ENCODE measurements around the gene RERE.

Gene RERE

DNA sequence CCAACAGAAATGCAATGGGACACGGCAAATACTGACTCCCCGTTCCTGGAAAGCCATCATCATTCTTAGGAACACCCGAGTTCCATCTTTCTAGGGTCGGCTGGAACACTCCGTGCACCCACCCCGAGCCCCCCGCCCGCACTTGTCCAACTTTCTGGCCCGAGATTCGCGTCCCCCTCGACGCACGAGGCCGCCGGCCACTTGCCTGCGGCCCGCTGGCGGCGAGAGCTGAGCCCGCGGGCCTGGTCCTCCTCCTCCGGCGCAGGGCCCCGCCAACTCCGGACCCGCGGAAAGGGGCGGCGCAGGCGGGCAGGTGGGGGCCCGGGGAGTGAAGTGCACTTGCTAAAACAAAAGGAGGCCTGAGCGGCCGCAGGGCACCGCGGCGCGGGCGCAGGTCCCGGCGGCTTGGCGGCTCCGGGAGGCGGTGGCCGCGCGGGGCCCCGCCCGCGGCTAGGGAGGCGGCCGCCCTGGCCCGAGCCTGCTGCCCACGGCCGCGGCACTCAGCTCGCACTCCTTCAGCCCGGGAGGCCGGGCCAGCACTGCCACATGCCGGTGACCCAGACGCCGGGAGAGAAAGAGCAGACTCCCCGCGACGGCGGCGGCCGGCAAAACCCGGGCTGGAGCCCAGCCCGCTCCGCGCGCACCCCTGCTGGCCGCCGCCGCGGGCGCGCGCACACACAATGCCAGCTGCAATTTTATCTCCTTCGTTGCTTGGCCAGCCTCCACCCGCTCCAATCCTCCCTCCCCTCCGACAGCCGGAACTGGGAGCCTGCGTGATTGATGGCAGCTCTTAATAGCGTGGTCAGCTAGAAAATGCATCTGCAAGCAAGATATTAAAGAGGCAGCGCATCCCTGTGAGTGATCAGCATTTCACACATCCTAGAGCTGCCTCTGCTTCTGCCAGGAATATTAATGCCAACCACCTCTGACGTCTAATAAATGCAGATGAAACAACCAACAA, 114.3 kb downstream of the RERE start (continued):
- TF ChIP-seq, protein P1, sequence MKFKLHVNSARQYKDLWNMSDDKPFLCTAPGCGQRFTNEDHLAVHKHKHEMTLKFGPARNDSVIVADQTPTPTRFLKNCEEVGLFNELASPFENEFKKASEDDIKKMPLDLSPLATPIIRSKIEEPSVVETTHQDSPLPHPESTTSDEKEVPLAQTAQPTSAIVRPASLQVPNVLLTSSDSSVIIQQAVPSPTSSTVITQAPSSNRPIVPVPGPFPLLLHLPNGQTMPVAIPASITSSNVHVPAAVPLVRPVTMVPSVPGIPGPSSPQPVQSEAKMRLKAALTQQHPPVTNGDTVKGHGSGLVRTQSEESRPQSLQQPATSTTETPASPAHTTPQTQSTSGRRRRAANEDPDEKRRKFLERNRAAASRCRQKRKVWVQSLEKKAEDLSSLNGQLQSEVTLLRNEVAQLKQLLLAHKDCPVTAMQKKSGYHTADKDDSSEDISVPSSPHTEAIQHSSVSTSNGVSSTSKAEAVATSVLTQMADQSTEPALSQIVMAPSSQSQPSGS (tag by site-specific recombination; IDR thresholded peaks at IDR 0.05; ENCODE audit: low read depth): no peak
- TF ChIP-seq, protein P2, sequence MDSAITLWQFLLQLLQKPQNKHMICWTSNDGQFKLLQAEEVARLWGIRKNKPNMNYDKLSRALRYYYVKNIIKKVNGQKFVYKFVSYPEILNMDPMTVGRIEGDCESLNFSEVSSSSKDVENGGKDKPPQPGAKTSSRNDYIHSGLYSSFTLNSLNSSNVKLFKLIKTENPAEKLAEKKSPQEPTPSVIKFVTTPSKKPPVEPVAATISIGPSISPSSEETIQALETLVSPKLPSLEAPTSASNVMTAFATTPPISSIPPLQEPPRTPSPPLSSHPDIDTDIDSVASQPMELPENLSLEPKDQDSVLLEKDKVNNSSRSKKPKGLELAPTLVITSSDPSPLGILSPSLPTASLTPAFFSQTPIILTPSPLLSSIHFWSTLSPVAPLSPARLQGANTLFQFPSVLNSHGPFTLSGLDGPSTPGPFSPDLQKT (IDR thresholded peaks at IDR 0.05; ENCODE audit: borderline replicate concordance, low read depth, low read length): no peak; the same call in 1 of the 2 replicates
- TF ChIP-seq ZNF560 (tag by site-specific recombination; IDR thresholded peaks at IDR 0.05; ENCODE audit: borderline replicate concordance) (no peak), ZNF362 (tag by site-specific recombination; IDR thresholded peaks at IDR 0.05) (no peak), ZNF473 (tag by site-specific recombination; IDR thresholded peaks at IDR 0.05) (no peak), ZNF654 (tag by site-specific recombination; IDR thresholded peaks at IDR 0.05; ENCODE audit: low read depth) (no peak), KLF16 (tag by site-specific recombination; IDR thresholded peaks at IDR 0.05) (no peak), BCL11A (tag by site-specific recombination; IDR thresholded peaks at IDR 0.05; ENCODE audit: low read depth) (0 out of 2 replicates have a peak, but pooled peaks have one; percentile 44), ZNF239 (tag by site-specific recombination; IDR thresholded peaks at IDR 0.05) (no peak), ZNF777 (tag by site-specific recombination; IDR thresholded peaks at IDR 0.05; ENCODE audit: borderline replicate concordance) (no peak), ZSCAN18 (tag by site-specific recombination; IDR thresholded peaks at IDR 0.05) (no peak), ZNF529 (tag by site-specific recombination; IDR thresholded peaks at IDR 0.05; ENCODE audit: insufficient replicate concordance) (no peak), ZSCAN30 (tag by site-specific recombination; IDR thresholded peaks at IDR 0.05) (peak; percentile 98), ZNF621 (tag by site-specific recombination; IDR thresholded peaks at IDR 0.05) (no peak), ZNF596 (tag by site-specific recombination; IDR thresholded peaks at IDR 0.05) (peak; percentile 70), ZNF10 (tag by site-specific recombination; IDR thresholded peaks at IDR 0.05) (peak; percentile 48; the same call in 1 of the 2 replicates)
- TF ChIP-seq, protein P3, sequence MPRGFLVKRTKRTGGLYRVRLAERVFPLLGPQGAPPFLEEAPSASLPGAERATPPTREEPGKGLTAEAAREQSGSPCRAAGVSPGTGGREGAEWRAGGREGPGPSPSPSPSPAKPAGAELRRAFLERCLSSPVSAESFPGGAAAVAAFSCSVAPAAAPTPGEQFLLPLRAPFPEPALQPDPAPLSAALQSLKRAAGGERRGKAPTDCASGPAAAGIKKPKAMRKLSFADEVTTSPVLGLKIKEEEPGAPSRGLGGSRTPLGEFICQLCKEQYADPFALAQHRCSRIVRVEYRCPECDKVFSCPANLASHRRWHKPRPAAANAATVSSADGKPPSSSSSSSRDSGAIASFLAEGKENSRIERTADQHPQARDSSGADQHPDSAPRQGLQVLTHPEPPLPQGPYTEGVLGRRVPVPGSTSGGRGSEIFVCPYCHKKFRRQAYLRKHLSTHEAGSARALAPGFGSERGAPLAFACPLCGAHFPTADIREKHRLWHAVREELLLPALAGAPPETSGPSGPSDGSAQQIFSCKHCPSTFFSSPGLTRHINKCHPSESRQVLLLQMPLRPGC (tag by site-specific recombination; IDR thresholded peaks at IDR 0.05): peak; percentile 53; the same call in 1 of the 2 replicates
- TF ChIP-seq, protein P4, sequence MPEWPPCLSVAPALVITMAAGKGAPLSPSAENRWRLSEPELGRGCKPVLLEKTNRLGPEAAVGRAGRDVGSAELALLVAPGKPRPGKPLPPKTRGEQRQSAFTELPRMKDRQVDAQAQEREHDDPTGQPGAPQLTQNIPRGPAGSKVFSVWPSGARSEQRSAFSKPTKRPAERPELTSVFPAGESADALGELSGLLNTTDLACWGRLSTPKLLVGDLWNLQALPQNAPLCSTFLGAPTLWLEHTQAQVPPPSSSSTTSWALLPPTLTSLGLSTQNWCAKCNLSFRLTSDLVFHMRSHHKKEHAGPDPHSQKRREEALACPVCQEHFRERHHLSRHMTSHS (tag by site-specific recombination; IDR thresholded peaks at IDR 0.05): no peak
- TF ChIP-seq, protein P5, sequence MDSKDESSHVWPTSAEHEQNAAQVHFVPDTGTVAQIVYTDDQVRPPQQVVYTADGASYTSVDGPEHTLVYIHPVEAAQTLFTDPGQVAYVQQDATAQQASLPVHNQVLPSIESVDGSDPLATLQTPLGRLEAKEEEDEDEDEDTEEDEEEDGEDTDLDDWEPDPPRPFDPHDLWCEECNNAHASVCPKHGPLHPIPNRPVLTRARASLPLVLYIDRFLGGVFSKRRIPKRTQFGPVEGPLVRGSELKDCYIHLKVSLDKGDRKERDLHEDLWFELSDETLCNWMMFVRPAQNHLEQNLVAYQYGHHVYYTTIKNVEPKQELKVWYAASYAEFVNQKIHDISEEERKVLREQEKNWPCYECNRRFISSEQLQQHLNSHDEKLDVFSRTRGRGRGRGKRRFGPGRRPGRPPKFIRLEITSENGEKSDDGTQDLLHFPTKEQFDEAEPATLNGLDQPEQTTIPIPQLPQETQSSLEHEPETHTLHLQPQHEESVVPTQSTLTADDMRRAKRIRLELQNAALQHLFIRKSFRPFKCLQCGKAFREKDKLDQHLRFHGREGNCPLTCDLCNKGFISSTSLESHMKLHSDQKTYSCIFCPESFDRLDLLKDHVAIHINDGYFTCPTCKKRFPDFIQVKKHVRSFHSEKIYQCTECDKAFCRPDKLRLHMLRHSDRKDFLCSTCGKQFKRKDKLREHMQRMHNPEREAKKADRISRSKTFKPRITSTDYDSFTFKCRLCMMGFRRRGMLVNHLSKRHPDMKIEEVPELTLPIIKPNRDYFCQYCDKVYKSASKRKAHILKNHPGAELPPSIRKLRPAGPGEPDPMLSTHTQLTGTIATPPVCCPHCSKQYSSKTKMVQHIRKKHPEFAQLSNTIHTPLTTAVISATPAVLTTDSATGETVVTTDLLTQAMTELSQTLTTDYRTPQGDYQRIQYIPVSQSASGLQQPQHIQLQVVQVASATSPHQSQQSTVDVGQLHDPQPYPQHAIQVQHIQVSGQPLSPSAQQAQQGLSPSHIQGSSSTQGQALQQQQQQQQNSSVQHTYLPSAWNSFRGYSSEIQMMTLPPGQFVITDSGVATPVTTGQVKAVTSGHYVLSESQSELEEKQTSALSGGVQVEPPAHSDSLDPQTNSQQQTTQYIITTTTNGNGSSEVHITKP (tag by site-specific recombination; IDR thresholded peaks at IDR 0.05): peak; percentile 57
- TF ChIP-seq, protein P6, sequence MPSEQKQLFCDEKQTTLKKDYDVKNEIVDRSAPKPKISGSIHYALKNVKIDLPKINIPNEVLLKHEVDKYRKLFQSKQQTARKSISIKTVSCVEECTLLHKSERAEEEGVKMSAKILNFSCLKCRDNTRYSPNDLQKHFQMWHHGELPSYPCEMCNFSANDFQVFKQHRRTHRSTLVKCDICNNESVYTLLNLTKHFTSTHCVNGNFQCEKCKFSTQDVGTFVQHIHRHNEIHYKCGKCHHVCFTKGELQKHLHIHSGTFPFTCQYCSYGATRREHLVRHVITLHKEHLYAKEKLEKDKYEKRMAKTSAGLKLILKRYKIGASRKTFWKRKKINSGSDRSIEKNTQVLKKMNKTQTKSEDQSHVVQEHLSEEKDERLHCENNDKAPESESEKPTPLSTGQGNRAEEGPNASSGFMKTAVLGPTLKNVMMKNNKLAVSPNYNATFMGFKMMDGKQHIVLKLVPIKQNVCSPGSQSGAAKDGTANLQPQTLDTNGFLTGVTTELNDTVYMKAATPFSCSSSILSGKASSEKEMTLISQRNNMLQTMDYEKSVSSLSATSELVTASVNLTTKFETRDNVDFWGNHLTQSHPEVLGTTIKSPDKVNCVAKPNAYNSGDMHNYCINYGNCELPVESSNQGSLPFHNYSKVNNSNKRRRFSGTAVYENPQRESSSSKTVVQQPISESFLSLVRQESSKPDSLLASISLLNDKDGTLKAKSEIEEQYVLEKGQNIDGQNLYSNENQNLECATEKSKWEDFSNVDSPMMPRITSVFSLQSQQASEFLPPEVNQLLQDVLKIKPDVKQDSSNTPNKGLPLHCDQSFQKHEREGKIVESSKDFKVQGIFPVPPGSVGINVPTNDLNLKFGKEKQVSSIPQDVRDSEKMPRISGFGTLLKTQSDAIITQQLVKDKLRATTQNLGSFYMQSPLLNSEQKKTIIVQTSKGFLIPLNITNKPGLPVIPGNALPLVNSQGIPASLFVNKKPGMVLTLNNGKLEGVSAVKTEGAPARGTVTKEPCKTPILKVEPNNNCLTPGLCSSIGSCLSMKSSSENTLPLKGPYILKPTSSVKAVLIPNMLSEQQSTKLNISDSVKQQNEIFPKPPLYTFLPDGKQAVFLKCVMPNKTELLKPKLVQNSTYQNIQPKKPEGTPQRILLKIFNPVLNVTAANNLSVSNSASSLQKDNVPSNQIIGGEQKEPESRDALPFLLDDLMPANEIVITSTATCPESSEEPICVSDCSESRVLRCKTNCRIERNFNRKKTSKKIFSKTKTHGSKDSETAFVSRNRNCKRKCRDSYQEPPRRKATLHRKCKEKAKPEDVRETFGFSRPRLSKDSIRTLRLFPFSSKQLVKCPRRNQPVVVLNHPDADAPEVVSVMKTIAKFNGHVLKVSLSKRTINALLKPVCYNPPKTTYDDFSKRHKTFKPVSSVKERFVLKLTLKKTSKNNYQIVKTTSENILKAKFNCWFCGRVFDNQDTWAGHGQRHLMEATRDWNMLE (tag by site-specific recombination; conservative IDR thresholded peaks at IDR 0.05; ENCODE audit: low read depth): no peak

All from HEK293 (cell line).